ENCODE measurements around the gene RNU1-4. TPM values are rescaled to one million over a fixed set of nuclear protein-coding genes. Genes with fewer than 3 reads are reported as not detected.

Gene RNU1-4
- total RNA-seq, 2 donors from 2014 or later: under 0.01 to 15,479 TPM

Small RNA genes lying within 50 kb of the gene (small RNA-seq; reads per million reads assigned to genes)
- gene RNU1-4: not detected

Other genes with a start within 250 kb of the RNU1-4 start
- gene RNU1-1, start 226.2 kb upstream of the RNU1-4 start, total RNA-seq: over 10,000 TPM in 1 of 2 donors, under 1 TPM in 1; under 0.01 to 15,479 TPM
- gene NBPF1, start 127.0 kb upstream of the RNU1-4 start, total RNA-seq: 10 to 100 TPM; 22.3 to 41.5 TPM
- gene RNU1-3, start 73.6 kb upstream of the RNU1-4 start, total RNA-seq: over 10,000 TPM in 1 of 2 donors, under 1 TPM in 1; under 0.01 to 15,479 TPM
- gene RNU1-2, start 155.5 kb downstream of the RNU1-4 start, total RNA-seq: over 10,000 TPM in 1 of 2 donors, under 1 TPM in 1; under 0.01 to 15,479 TPM
- gene CROCC, start 181.4 kb downstream of the RNU1-4 start, total RNA-seq: 100 to 1,000 TPM in 1 of 2 donors, 10 to 100 TPM in 1; 49.8 to 151 TPM
- gene MFAP2, start 240.1 kb downstream of the RNU1-4 start, total RNA-seq: 10 to 100 TPM in 1 of 2 donors, 1 to 10 TPM in 1; 1.3 to 13.5 TPM

Data from body of pancreas (tissue), 2 donors.